GM19463 (cell line): ENCODE measurements around the gene FAM229A.

Experiments
- ATAC-seq: cut with Tn5 transposase; IDR thresholded peaks from one replicate; pipeline ENCODE4 v1.9.1; 2021; ENCODE audit warnings: mild to moderate bottlenecking, moderate library complexity; ENCODE audit not compliant: unreplicated experiment

Gene FAM229A

DNA sequence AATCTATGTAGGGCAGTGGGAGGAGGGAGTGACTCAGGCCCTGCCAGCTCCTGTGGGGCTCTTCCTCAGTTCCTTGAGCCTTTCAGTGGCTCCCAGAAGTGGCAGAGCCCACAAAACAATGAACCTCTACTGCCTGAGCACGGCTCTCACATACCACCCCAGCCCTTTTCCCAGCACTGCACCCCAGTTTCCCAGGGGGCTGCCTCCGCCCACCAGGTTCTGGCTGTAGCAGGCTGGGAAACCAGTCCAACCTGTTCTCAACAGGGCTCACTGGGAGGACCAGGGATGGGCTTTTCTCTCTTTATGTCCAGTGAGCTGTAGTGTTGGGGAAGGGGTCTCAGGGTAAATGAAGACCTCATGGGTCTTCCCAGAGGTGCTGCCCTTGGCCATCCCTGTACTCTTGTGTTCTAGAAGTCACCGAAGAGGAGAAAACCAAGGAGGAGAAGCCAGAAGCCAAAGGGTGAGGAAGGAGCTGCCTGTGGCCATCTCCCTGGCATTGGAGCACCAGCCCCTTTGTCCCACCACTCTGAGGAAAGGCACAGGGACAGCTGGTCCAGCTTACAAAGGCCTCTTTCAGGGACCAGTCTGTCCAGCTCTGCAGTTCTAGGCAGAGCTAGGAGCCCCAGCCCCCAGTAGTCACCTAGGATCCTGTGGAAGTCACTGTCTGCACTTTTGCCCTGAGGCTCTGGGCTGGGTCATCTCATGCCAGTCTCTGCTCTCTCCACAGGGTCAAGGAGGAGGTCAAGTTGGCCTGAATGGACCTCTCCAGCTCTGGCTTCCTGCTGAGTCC lies 29.8 kb downstream of the FAM229A start:
- ATAC-seq: no peak

DNA sequence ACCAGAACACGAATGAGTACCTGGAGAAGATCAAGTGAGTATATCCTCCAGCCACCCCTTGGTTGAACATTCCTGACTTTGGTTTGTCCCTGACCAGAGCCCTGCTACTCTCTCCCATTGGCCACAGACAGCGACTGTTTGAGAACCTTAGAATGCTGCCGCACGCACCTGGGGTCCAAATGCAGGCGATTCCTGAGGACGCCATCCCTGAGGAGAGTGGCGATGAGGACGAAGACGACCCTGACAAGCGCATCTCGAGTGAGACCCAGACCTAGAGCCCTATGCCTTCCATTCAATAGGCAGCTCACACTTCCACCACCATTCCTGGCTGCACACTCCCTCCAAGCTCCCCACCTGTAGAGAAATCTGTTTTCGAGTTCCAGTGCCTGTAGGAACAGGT lies 30.7 kb downstream of the FAM229A start:
- ATAC-seq: no peak

DNA sequence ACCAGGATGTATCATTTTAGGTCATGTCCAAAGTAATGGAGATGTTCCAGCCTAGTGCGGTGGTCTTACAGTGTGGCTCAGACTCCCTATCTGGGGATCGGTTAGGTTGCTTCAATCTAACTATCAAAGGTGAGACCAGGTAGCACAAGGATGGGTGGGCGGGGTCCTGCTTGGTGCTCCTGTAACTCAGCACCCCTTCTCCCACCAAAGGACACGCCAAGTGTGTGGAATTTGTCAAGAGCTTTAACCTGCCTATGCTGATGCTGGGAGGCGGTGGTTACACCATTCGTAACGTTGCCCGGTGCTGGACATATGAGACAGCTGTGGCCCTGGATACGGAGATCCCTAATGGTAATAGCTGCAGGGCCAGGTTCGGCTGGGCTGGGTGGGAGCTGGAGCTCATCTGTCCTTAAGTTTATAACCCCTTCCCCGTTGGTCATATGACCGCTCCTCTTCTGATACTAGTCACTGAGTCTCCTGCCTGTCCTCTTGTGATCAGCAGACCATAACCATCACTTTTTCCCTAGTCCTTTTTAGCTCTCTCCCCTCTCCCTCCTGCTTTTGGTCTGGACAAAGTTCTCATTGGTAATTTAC lies 31.6 kb downstream of the FAM229A start:
- ATAC-seq: no peak

DNA sequence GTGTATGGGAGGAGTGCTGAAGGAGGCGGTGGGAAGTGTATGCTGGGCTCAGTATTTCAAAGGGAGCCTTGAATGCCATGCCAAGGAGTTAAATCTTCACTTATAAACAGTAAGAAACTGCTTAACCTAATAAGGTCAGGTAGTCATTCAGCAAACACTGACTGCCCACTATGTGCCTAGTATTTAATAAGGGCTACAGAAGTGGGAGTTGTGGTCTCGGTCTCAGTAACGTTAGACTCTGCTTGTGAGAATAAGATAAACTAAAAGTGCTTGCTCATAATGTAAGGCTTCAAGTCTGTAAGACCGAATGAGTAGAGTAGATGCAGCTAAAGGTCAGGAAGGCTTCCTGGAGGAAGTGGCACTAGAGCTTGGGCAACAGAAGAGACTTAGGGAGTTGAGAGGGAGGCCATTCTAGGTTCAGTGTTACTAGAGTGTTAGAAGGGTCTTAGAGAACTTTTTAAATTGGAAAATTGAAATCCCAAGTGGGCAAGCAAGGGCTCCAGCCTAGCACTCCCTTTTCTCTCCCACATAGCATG lies 32.3 kb downstream of the FAM229A start:
- no peak for ATAC-seq

DNA sequence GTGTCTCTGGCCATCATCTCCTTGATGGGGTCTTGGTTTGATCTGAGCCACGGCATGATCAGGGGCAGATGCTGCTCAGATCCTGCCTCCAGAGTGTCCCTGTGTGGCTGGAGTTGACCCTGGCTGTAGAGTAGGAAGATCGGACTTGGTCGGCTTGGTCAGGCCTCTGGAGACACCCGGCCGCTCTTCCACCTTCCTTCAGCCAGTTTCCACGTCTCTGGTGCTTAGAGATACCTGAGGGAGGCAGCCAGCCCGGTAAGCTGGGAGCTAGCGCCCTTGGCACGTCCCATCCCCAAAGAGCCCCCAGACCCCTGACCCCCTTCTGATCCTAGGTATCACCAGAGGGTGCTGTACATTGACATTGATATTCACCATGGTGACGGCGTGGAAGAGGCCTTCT lies 35.1 kb downstream of the FAM229A start:
- ATAC-seq: no peak

DNA sequence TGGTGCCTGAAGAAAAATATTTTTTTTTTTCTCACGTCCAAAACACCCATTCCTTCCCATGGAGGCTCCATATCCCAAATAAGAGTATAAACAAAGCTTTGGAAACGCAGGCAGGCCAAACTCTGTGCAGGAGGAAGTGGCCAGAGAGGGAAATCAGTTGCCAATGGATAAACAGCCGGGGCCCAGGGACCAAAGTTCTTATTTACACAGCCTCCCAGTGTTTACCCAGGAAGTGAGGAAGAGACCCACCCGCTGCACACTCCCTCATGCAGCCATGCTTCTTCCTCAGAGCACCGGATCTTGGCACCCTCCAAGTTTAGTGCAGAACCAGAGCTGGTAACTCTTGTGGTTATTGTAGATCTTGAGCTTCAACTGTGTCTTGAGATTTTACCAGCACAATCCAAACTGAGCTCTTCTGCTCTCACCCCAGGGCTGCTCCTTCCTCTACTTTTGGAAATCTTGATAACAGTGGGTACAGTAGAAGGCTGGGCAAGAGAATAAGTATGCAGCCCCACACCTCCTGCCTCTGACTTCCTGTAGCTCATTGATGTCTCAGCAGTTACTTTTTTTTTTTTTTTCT lies 40.5 kb downstream of the FAM229A start:
- no peak for ATAC-seq

DNA sequence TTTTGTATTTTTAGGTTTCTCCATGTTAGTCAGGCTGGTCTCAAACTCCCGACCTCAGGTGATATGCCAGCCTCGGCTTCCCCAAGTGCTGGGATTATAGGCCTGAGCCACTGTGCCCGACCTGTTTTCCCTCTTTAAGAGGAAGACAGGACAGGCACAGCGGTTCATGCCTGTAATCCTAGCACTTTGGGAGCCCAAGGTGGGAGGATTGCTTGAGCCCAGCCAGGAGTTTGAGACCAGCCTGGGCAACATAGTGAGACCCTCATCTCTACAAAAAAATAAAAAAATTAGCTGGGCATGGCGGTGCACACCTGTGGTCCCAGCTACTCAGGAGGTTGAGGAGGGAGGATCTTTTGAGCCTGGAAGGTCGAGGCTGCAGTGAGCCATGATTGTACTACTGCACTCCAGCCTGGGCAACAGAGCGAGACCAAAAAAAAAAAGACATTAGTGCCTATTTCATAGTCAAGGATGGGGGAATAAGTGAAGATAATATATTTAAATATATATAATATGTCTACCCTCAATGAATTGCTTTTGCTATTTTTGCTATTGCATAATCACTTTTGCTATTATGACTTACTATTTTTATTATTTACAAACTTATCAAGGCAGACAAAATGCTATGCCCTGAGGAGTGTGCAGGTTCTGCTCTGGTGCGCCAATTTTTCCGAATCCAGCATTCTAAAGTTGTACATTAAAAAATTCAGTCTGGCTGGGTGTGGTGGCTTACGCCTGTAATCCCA lies 44.0 kb downstream of the FAM229A start:
- no peak for ATAC-seq

DNA sequence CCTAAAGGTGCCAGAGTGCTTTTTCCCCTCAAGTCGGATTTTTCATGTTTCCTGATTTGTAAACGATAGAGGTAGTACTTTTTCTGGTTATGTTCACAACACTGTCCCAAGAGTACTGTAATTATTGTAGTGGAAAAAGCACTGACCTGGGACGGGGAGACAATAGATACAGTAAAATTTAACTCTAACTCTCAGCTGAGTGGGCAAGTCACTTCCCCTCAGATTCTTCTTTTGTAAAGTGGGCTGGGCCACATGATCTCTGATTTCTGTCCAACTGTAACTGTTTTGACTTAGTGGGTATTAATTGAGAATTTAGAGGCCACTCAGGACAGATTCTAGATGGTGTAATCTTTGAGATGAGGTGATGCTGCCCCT lies 45.4 kb downstream of the FAM229A start:
- no peak for ATAC-seq

DNA sequence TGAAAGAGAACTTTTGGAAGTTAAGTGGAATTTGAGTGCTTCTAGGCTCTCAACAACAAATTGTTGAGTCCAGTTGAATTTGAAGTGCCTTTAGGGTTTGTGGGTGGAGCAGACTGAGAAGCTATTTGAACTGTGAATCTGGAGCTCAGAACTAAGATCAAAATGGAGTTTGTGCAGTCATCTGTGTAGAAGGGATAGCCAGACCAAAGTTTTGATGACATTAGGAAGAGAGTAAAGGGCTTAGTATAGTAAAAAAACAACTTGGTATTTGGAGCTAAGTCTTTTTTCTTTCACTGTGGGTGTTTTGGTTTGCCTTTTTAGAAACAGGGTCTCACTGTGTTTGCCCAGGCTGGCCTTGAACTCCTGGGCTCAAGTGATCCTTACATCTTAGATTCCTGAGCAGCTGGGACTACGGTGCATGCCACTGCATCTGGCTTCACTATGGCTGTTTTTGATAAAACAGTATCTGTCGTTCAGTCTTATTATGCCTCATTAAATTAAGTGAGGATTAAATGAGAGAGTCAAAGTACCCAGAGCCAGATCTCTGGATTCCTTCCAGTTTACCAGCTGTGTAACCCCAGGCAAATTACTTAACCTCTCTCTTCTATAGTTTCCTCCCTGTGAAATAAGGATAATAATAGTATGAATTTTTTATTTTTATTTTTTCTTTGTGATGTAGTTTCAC lies 50.4 kb downstream of the FAM229A start:
- no peak for ATAC-seq
